Esophagus muscularis mucosa (tissue), 4 donors: ENCODE results near the gene EMSY. TPM values are rescaled to one million over a fixed set of nuclear protein-coding genes. Genes with fewer than 3 reads are reported as not detected.
"Not testable (repeated sequence)": the region's sequence is repeated elsewhere in the genome, so short reads cannot be mapped to it uniquely, and the experiment has no call there.

Experiments
- DNase-seq: peaks from one replicate; pipeline ENCODE4 v3.0.0-alpha.2; 2017; ENCODE audit errors: extremely low spot score
- H3K27ac ChIP-seq, 4 donors: fragments of 200-600 bp; sonication (generic); replicated peaks in 1 of 4; 1 replicate in 3 of 4; 2 replicates in 1 of 4; pipeline ENCODE4 v1.5.1; 2016 to 2019; ENCODE audit warnings: mild to moderate bottlenecking in 1 of 4
- H3K27me3 ChIP-seq, 4 donors: fragments of 200-600 bp; sonication (generic); one replicate each; pipeline versions ENCODE4 v1.5.1 to v1.6.0; 2016 to 2019
- H3K36me3 ChIP-seq, 4 donors: fragments of 200-600 bp; sonication (generic); one replicate each; pipeline ENCODE4 v1.5.1; 2016 to 2019
- H3K4me1 ChIP-seq, 4 donors: fragments of 200-600 bp; sonication (generic); one replicate each; pipeline ENCODE4 v1.5.1; 2016 to 2019
- H3K4me3 ChIP-seq, 4 donors: fragments of 200-600 bp; sonication (generic); 1 replicate in 2 of 4; 2 replicates in 2 of 4; pipeline ENCODE4 v1.5.1; 2016 to 2019; ENCODE audit warnings: mild to moderate bottlenecking in 4 of 4, moderate library complexity in 1 of 4
- H3K9me3 ChIP-seq, 4 donors: fragments of 200-600 bp; sonication (generic); 1 replicate in 3 of 4; 2 replicates in 1 of 4; pipeline ENCODE4 v1.5.1; 2016 to 2019
- CTCF ChIP-seq, 3 experiments: fragments of 200-600 bp in 2 of 3; fragments of 450-650 bp in 1 of 3; sonication (generic) in 2 of 3; IDR thresholded peaks; one replicate each; pipeline ENCODE4 v1.5.1; 2017 to 2019; ENCODE audit warnings: antibody characterized with exemption in 3 of 3, mild to moderate bottlenecking in 2 of 3, moderate library complexity in 1 of 3
- EP300 ChIP-seq: sonication (generic); formaldehyde crosslinking; IDR thresholded peaks from one replicate; pipeline ENCODE4 v1.6.1; 2017; ENCODE audit warnings: antibody characterized with exemption
- POLR2A ChIP-seq: fragments of 450-650 bp; IDR thresholded peaks from one replicate; pipeline ENCODE4 v1.6.1; 2017; ENCODE audit warnings: antibody characterized with exemption, moderate library complexity, mild to moderate bottlenecking, low read depth
- POLR2AphosphoS5 ChIP-seq, 2 donors: sonication (generic); formaldehyde crosslinking; IDR thresholded peaks; one replicate each; pipeline ENCODE4 v1.6.1; 2017; ENCODE audit warnings: antibody characterized with exemption in 2 of 2
- WGBS: methylation state at CpG from one replicate; pipeline ENCODE4 v1.1.5; 2018; 5-methylcytosine and 5-hydroxymethylcytosine counted together
- intact Hi-C: fragments of 100-400 bp; cut with DNase I; formaldehyde crosslinking; loops from one replicate; pipeline ENCODE4 v1.15.1; 2023
- total RNA-seq, 4 donors: library from RNA; depleted of rRNA; stranded (reverse); fragments of >200 nt; gene quantifications; one replicate each; pipeline versions ENCODE4 v1.1.0 to v1.2.1, GENCODE V29; 2016

The EMSY gene
- total RNA-seq, 4 donors from 2014 or later: 17.1 to 34.6 (median 27.6) TPM

GRCh38 chr11:76566811-76567210 lies 122.0 kb downstream of the EMSY start:
- TF ChIP-seq POLR2A: no peak
- no peak for TF ChIP-seq POLR2AphosphoS5 (IDR thresholded peaks at IDR 0.05)
- TF ChIP-seq EP300: no peak
- TF ChIP-seq CTCF (IDR thresholded peaks at IDR 0.05): no peak
- H3K4me3 ChIP-seq: no peak overlapping the region
- intact Hi-C loops: no loop called here
- H3K9me3 ChIP-seq: no peaks in the 10 kb centered on the region
- no peak for DNase-seq
- WGBS: 0% methylated on average over 1 of the region's 1 CpG
- no peaks in the 10 kb centered on the region for H3K4me1 ChIP-seq
- H3K27me3 ChIP-seq: peaks cover 0 to 9% (median 0%) of the 10 kb centered on the region in 4 donors
- H3K27ac ChIP-seq: no peak overlapping the region
- H3K36me3 ChIP-seq: no peaks in the 10 kb centered on the region

DNA sequence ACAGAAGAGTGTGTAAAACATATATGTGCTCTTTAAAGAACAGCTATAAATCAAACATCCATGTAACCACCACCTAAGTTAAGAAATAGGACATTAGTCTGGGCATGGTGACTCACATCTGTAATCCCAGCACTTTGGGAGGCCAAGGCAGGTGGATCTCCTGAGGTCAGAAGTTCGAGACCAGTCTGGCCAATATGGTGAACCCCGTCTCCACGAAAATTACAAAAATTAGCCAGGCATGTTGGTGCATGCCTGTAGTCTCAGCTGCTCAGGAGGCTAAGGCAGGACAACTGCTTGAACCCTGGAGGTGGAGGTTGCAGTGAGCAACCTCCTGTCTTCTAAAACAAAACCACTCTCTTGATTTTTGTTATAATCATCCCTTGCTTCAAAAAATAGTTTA lies 122.4 kb downstream of the EMSY start:
- peaks cover 0 to 5% (median 0%) of the 10 kb centered on the region in 4 donors for H3K27me3 ChIP-seq
- H3K4me1 ChIP-seq: no peaks in the 10 kb centered on the region
- no peak for DNase-seq
- H3K4me3 ChIP-seq: no peak overlapping the region
- H3K36me3 ChIP-seq: no peaks in the 10 kb centered on the region
- no peak for TF ChIP-seq POLR2A
- TF ChIP-seq POLR2AphosphoS5 (IDR thresholded peaks at IDR 0.05): no peak
- no peak for TF ChIP-seq CTCF (IDR thresholded peaks at IDR 0.05)
- TF ChIP-seq EP300: no peak
- WGBS: 95% methylated on average over 3 of the region's 3 CpGs
- intact Hi-C loops: no loop called here
- no peak overlapping the region for H3K27ac ChIP-seq
- no peaks in the 10 kb centered on the region for H3K9me3 ChIP-seq

DNA sequence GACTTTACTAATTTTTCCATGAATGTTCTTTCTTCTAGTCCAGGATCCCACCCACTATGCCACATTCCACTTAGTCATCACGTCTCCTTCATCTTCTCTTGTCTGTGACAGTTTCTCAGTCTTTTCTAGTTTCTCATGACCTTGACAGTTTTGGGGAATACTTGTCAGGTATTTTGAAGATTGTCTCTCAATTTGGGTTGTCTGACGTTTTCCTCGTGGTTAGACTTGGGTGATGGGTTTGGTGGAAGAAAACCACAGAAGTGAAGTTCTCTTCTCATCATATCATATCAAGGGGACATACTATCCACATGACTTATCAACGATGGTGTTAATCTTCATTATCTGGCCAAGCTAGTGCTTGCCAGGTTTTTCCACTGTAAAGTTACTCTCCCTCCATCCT lies 123.3 kb downstream of the EMSY start:
- Histone ChIP-seq H3K4me3 (no peak overlapping the region), H3K27ac (no peak overlapping the region), H3K4me1 (no peaks in the 10 kb centered on the region), H3K36me3 (no peaks in the 10 kb centered on the region), H3K9me3 (no peaks in the 10 kb centered on the region), H3K27me3 (no peaks in the 10 kb centered on the region)
- 80% methylated on average over 4 of the region's 4 CpGs for WGBS
- intact Hi-C loops: no loop called here
- DNase-seq: no peak
- TF ChIP-seq POLR2A: no peak
- TF ChIP-seq CTCF (IDR thresholded peaks at IDR 0.05): no peak
- TF ChIP-seq EP300: no peak
- TF ChIP-seq POLR2AphosphoS5 (IDR thresholded peaks at IDR 0.05): no peak

DNA sequence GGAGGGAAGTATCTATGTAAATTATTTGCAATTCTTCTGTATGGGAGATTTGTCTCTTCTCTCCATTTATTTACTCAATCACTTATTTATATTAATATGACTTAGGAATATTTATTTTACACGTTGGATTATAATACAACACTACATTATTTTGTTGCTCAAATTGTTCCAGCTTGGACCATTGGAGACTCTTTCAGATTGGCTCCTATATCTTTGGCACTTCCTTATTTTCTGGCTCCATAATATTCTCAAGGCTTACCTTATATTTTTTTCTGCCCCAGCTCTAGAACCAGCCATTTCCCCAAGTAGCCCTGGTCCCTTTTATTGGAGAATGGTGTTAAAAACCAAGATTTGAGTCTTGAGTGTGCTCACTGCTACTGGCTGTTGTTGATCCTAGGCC lies 123.8 kb downstream of the EMSY start:
- no peak for DNase-seq
- intact Hi-C loops: no loop called here
- no peak for TF ChIP-seq EP300
- TF ChIP-seq CTCF (IDR thresholded peaks at IDR 0.05): no peak
- TF ChIP-seq POLR2A: no peak
- no peak for TF ChIP-seq POLR2AphosphoS5 (IDR thresholded peaks at IDR 0.05)

DNA sequence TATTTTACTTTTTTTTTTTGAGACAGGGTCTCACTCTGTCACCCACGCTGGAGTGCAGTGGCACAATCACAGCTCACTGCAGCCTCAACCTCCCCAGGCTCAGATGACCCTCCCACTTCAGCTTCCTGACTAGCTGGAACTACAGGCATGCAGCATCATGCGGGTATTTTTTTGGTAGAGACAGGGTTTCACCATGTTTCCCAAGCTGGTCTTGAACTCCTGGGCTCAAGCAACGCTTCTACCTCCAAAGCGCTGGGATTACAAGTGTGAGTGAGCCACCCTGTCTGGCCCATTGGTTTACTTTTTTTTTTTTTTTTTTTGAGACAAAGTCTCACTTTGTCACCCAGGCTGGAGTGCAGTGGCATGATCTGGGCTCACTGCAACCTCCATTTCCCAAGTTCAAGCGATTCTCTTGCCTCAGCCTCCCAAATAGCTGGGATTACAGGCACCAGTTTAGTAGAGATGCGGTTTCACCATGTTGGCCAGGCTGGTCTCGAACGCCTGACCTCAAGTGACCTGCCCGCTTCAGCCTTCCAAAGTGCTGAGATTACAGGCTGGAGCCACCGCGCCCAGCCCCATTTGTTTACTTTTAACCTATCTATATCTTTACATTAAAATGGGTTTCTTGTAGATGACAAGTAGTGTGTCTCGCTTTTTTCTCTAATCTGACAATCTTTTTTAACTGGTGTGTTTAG lies 127.5 kb downstream of the EMSY start:
- intact Hi-C loops, DNase-seq, H3K9me3 ChIP-seq, H3K4me3 ChIP-seq, H3K4me1 ChIP-seq, H3K27me3 ChIP-seq, H3K36me3 ChIP-seq, H3K27ac ChIP-seq: not testable (repeated sequence)
- WGBS: 94% methylated on average over 12 of the region's 12 CpGs

More for the DNA sequence above, 123.8 kb downstream of the EMSY start:
- 53% methylated on average over 1 of the region's 1 CpG for WGBS
- no peak overlapping the region for H3K27ac ChIP-seq
- no peaks in the 10 kb centered on the region for H3K9me3 ChIP-seq
- no peaks in the 10 kb centered on the region for H3K36me3 ChIP-seq
- H3K4me1 ChIP-seq: no peaks in the 10 kb centered on the region
- H3K4me3 ChIP-seq: no peak overlapping the region
- H3K27me3 ChIP-seq: no peaks in the 10 kb centered on the region
